ENCODE measurements around the gene TDRD1. TPM values are rescaled to one million over a fixed set of nuclear protein-coding genes. Genes with fewer than 3 reads are reported as not detected.

The TDRD1 gene
- total RNA-seq, 4 donors from 2014 or later, result 0.17 to 0.42 (median 0.40) TPM; not detected in 1

GRCh38 chr10:114271075-114271778 lies 92.1 kb downstream of the TDRD1 start:
- peak overlapping the region; percentile 9 for H3K27ac ChIP-seq
- H3K4me1 ChIP-seq, result peaks cover 32% of the 10 kb centered on the region
- no peaks in the 10 kb centered on the region for H3K9me3 ChIP-seq
- TF ChIP-seq POLR2AphosphoS5 (IDR thresholded peaks at IDR 0.05), result no peak
- no peak for TF ChIP-seq POLR2A (IDR thresholded peaks at IDR 0.05)
- TF ChIP-seq CTCF (IDR thresholded peaks at IDR 0.05), result no peak
- no peak for TF ChIP-seq EP300 (IDR thresholded peaks at IDR 0.05)
- H3K36me3 ChIP-seq, result no peaks in the 10 kb centered on the region
- no peak overlapping the region for H3K4me3 ChIP-seq
- WGBS, result 45% methylated on average over 3 of the region's 3 CpGs
- H3K27me3 ChIP-seq, result no peaks in the 10 kb centered on the region
- DNase-seq (ENCODE audit: low spot score in 2 of 2), result peak in 1 of 2 donors; percentile 68

GRCh38 chr10:114271779-114272167 lies 92.6 kb downstream of the TDRD1 start:
- no peaks in the 10 kb centered on the region for H3K27me3 ChIP-seq
- H3K4me3 ChIP-seq, result no peak overlapping the region
- TF ChIP-seq POLR2AphosphoS5 (IDR thresholded peaks at IDR 0.05) (peak in 2 of 3 donors; percentile 33 to 68), POLR2A (IDR thresholded peaks at IDR 0.05) (no peak)
- no peaks in the 10 kb centered on the region for H3K36me3 ChIP-seq
- peak overlapping the region; percentile 29 for H3K27ac ChIP-seq
- 28% methylated on average over 4 of the region's 4 CpGs for WGBS
- peaks cover 31% of the 10 kb centered on the region for H3K4me1 ChIP-seq
- no peaks in the 10 kb centered on the region for H3K9me3 ChIP-seq
- DNase-seq (ENCODE audit: low spot score in 2 of 2), result peak in 1 of 2 donors; percentile 76

- 88% methylated on average over 6 of the region's 6 CpGs for WGBS
- Histone ChIP-seq H3K36me3 (no peaks in the 10 kb centered on the region), H3K27ac (no peak overlapping the region), H3K27me3 (no peaks in the 10 kb centered on the region), H3K4me3 (no peak overlapping the region), H3K4me1 (peaks cover 24% of the 10 kb centered on the region), H3K9me3 (no peaks in the 10 kb centered on the region)
- DNase-seq (ENCODE audit: low spot score in 2 of 2), result peak; percentile 35 to 53
- no peak for TF ChIP-seq POLR2A (IDR thresholded peaks at IDR 0.05)
- TF ChIP-seq POLR2AphosphoS5 (IDR thresholded peaks at IDR 0.05), result no peak
- no peak for TF ChIP-seq EP300 (IDR thresholded peaks at IDR 0.05)
- TF ChIP-seq CTCF (IDR thresholded peaks at IDR 0.05), result no peak
These were observed 93.5 kb downstream of the TDRD1 start for GRCh38 chr10:114272696-114273095.

- H3K9me3 ChIP-seq, result no peaks in the 10 kb centered on the region
- no peak overlapping the region for H3K4me3 ChIP-seq
- H3K27ac ChIP-seq, result no peak overlapping the region
- no peak for TF ChIP-seq POLR2A (IDR thresholded peaks at IDR 0.05)
- TF ChIP-seq POLR2AphosphoS5 (IDR thresholded peaks at IDR 0.05), result no peak
- TF ChIP-seq CTCF (IDR thresholded peaks at IDR 0.05), result no peak
- TF ChIP-seq EP300 (IDR thresholded peaks at IDR 0.05), result no peak
- H3K27me3 ChIP-seq, result no peaks in the 10 kb centered on the region
- 86% methylated on average over 3 of the region's 3 CpGs for WGBS
- peaks cover 24% of the 10 kb centered on the region for H3K4me1 ChIP-seq
- peak; percentile 26 to 50 for DNase-seq (ENCODE audit: low spot score in 2 of 2)
- no peaks in the 10 kb centered on the region for H3K36me3 ChIP-seq
These were observed 94.8 kb downstream of the TDRD1 start for GRCh38 chr10:114273910-114274309.

- WGBS, result 94% methylated on average over 16 of the region's 16 CpGs
These were observed 95.7 kb downstream of the TDRD1 start for GRCh38 chr10:114274616-114275453.

More at GRCh38 chr10:114274616-114275453, 95.7 kb downstream of the TDRD1 start:
- Histone ChIP-seq H3K4me1 (peaks cover 27% of the 10 kb centered on the region), H3K36me3 (no peaks in the 10 kb centered on the region), H3K27me3 (no peaks in the 10 kb centered on the region), H3K27ac (no peak overlapping the region), H3K9me3 (no peaks in the 10 kb centered on the region), H3K4me3 (no peak overlapping the region)
- peak; percentile 42 to 62 for DNase-seq (ENCODE audit: low spot score in 2 of 2)
- TF ChIP-seq POLR2A (IDR thresholded peaks at IDR 0.05) (no peak), POLR2AphosphoS5 (IDR thresholded peaks at IDR 0.05) (no peak), EP300 (IDR thresholded peaks at IDR 0.05) (no peak), CTCF (IDR thresholded peaks at IDR 0.05) (no peak)

Data from suprapubic skin (tissue), 4 donors.